Mesenchymal stem cell (in vitro differentiated cells and primary cell): Measurements from ENCODE around the gene IPPK.
A peak's percentile ranks its signal among the peaks of the same experiment; 100 is the strongest.

Experiments
- DNase-seq: peaks from one replicate; pipeline ENCODE4 v3.0.0-alpha.2; 2013
- H2AFZ ChIP-seq: one replicate; pipeline ENCODE4 v1.6.1; 2013; ENCODE audit warnings: low read depth, mild to moderate bottlenecking, control low read depth, inconsistent platforms, low read length, moderate library complexity
- H2AK5ac ChIP-seq: 2 replicates; pipeline ENCODE4 v1.6.1; 2013; ENCODE audit warnings: low read length, moderate library complexity, mild to moderate bottlenecking, inconsistent platforms; ENCODE audit not compliant: severe bottlenecking
- H2BK120ac ChIP-seq: one replicate; pipeline ENCODE4 v1.6.1; 2013; ENCODE audit warnings: low read depth, mild to moderate bottlenecking, inconsistent platforms, low read length, moderate library complexity
- H2BK12ac ChIP-seq, 2 experiments: one replicate each; pipeline ENCODE4 v1.6.1; 2013; ENCODE audit warnings: inconsistent platforms in 2 of 2, low read length in 2 of 2, mild to moderate bottlenecking in 2 of 2, moderate library complexity in 2 of 2, control low read depth in 1 of 2
- H2BK15ac ChIP-seq: one replicate; pipeline ENCODE4 v1.6.1; 2013; ENCODE audit warnings: mild to moderate bottlenecking, low read depth, inconsistent platforms; ENCODE audit not compliant: poor library complexity, severe bottlenecking
- H2BK5ac ChIP-seq: 2 replicates; pipeline ENCODE4 v1.6.1; 2013; ENCODE audit warnings: low read depth, mild to moderate bottlenecking, low read length, control low read depth, inconsistent platforms; ENCODE audit not compliant: poor library complexity, severe bottlenecking
- H3K14ac ChIP-seq, 2 experiments: one replicate each; pipeline ENCODE4 v1.6.1; 2013; ENCODE audit warnings: inconsistent platforms in 2 of 2, low read length in 2 of 2, control low read depth in 1 of 2, mild to moderate bottlenecking in 1 of 2, moderate library complexity in 1 of 2
- H3K18ac ChIP-seq, 2 experiments: one replicate each; pipeline ENCODE4 v1.6.1; 2013; ENCODE audit warnings: inconsistent platforms in 2 of 2, low read length in 2 of 2, control low read depth in 1 of 2, low read depth in 1 of 2, mild to moderate bottlenecking in 1 of 2
- H3K23ac ChIP-seq, 2 experiments: one replicate each; pipeline ENCODE4 v1.6.1; 2013; ENCODE audit warnings: inconsistent platforms in 2 of 2, low read length in 2 of 2, mild to moderate bottlenecking in 2 of 2, moderate library complexity in 2 of 2, control low read depth in 1 of 2
- H3K27ac ChIP-seq: 2 replicates; pipeline ENCODE4 v1.5.1; 2013; ENCODE audit warnings: mild to moderate bottlenecking, moderate library complexity, low read length, control low read depth, inconsistent platforms; ENCODE audit not compliant: poor library complexity, severe bottlenecking
- H3K27me3 ChIP-seq, 2 experiments: 2 replicates each; pipeline versions ENCODE4 v1.6.1 to v1.7.0; 2013; ENCODE audit warnings: low read length in 2 of 2, mild to moderate bottlenecking in 2 of 2, moderate library complexity in 2 of 2, control low read depth in 1 of 2, inconsistent platforms in 1 of 2; ENCODE audit not compliant: control insufficient read depth in 1 of 2, insufficient read depth in 1 of 2
- H3K36me3 ChIP-seq, 2 experiments: 2 replicates each; pipeline versions ENCODE4 v1.6.1 to v1.7.0; 2013; ENCODE audit warnings: low read length in 2 of 2, control low read depth in 1 of 2, inconsistent platforms in 1 of 2, low read depth in 1 of 2, mild to moderate bottlenecking in 1 of 2; ENCODE audit not compliant: insufficient read depth in 2 of 2, control insufficient read depth in 1 of 2
- H3K4ac ChIP-seq, 2 experiments: one replicate each; pipeline ENCODE4 v1.6.1; 2013; ENCODE audit warnings: inconsistent platforms in 2 of 2, low read length in 2 of 2, mild to moderate bottlenecking in 2 of 2, moderate library complexity in 2 of 2, control low read depth in 1 of 2, low read depth in 1 of 2
- H3K4me1 ChIP-seq: 2 replicates; pipeline ENCODE4 v1.6.1; 2013; ENCODE audit warnings: low read depth, low read length, control low read depth; ENCODE audit not compliant: control insufficient read depth, insufficient read depth
- H3K4me2 ChIP-seq: 2 replicates; pipeline ENCODE4 v1.6.1; 2013; ENCODE audit warnings: low read length, mild to moderate bottlenecking, inconsistent platforms; ENCODE audit not compliant: poor library complexity, severe bottlenecking
- H3K4me3 ChIP-seq, 2 experiments: 2 replicates each; pipeline versions ENCODE4 v1.5.1 to v1.7.0; 2013; ENCODE audit warnings: low read length in 2 of 2, mild to moderate bottlenecking in 2 of 2, control low read depth in 1 of 2, low read depth in 1 of 2; ENCODE audit not compliant: insufficient read depth in 1 of 2
- H3K79me1 ChIP-seq: replicated peaks from 2 replicates; pipeline ENCODE4 v1.6.1; 2013; ENCODE audit warnings: mild to moderate bottlenecking, control low read depth, low read length, inconsistent platforms; ENCODE audit not compliant: poor library complexity, severe bottlenecking
- H3K9ac ChIP-seq: 2 replicates; pipeline ENCODE4 v1.7.0; 2013; ENCODE audit warnings: mild to moderate bottlenecking, low read length, moderate library complexity
- H3K9me3 ChIP-seq: 2 replicates; pipeline ENCODE4 v1.7.0; 2013; ENCODE audit warnings: mild to moderate bottlenecking, low read length; ENCODE audit not compliant: control insufficient read depth
- H4K8ac ChIP-seq: one replicate; pipeline ENCODE4 v1.6.1; 2013; ENCODE audit warnings: inconsistent platforms, mild to moderate bottlenecking, low read length, moderate library complexity
- H4K91ac ChIP-seq: one replicate; pipeline ENCODE4 v1.6.1; 2013; ENCODE audit warnings: mild to moderate bottlenecking, low read length, inconsistent platforms
- WGBS: methylation state at CpG from one replicate; pipeline ENCODE4 v1.1.7; 2013; ENCODE audit warnings: mixed read lengths; 5-methylcytosine and 5-hydroxymethylcytosine counted together

Gene IPPK

GRCh38 chr9:92603990-92604389, 65.9 kb downstream of the IPPK start:
- Histone ChIP-seq H3K27ac (no peak overlapping the region), H2AFZ (no peak overlapping the region), H2BK5ac (no peak overlapping the region), H3K4me3 (no peak overlapping the region), H3K79me1 (no peaks in the 10 kb centered on the region), H4K8ac (no peak overlapping the region), H3K27me3 (no peaks in the 10 kb centered on the region), H2BK15ac (no peak overlapping the region), H3K4ac (no peak overlapping the region), H3K9ac (no peak overlapping the region), H4K91ac (no peak overlapping the region), H3K9me3 (no peaks in the 10 kb centered on the region), H3K18ac (no peak overlapping the region), H3K14ac (no peak overlapping the region), H3K4me1 (peaks cover 9% of the 10 kb centered on the region), H3K23ac (no peak overlapping the region), H3K36me3 (peaks cover 0 to 3% of the 10 kb centered on the region in 2 experiments), H2AK5ac (no peak overlapping the region), H2BK12ac (no peak overlapping the region), H3K4me2 (no peak overlapping the region), H2BK120ac (no peak overlapping the region)
- DNase-seq: no peak
- WGBS: 96% methylated on average over 3 of the region's 5 CpGs

- H3K79me1 ChIP-seq: no peaks in the 10 kb centered on the region
- H2BK15ac ChIP-seq: no peak overlapping the region
- no peak overlapping the region for H3K27ac ChIP-seq
- WGBS: 98% methylated on average over 5 of the region's 5 CpGs
- no peak for DNase-seq
- peaks cover 9% of the 10 kb centered on the region for H3K4me1 ChIP-seq
- H3K27me3 ChIP-seq: no peaks in the 10 kb centered on the region
- no peaks in the 10 kb centered on the region for H3K9me3 ChIP-seq
- peak overlapping the region; percentile 7 for H4K8ac ChIP-seq
- H3K4me3 ChIP-seq: no peak overlapping the region
- H3K23ac ChIP-seq: no peak overlapping the region
- no peak overlapping the region for H3K14ac ChIP-seq
- H3K18ac ChIP-seq: no peak overlapping the region
- no peak overlapping the region for H2BK12ac ChIP-seq
- H3K4me2 ChIP-seq: no peak overlapping the region
- H3K9ac ChIP-seq: no peak overlapping the region
- H2AFZ ChIP-seq: no peak overlapping the region
- H2BK5ac ChIP-seq: no peak overlapping the region
- no peak overlapping the region for H2AK5ac ChIP-seq
- no peak overlapping the region for H4K91ac ChIP-seq
- no peak overlapping the region for H2BK120ac ChIP-seq
- peaks cover 0 to 3% of the 10 kb centered on the region in 2 experiments for H3K36me3 ChIP-seq
- no peak overlapping the region for H3K4ac ChIP-seq
Observed at GRCh38 chr9:92603100-92603499, 66.8 kb downstream of the IPPK start.

DNA sequence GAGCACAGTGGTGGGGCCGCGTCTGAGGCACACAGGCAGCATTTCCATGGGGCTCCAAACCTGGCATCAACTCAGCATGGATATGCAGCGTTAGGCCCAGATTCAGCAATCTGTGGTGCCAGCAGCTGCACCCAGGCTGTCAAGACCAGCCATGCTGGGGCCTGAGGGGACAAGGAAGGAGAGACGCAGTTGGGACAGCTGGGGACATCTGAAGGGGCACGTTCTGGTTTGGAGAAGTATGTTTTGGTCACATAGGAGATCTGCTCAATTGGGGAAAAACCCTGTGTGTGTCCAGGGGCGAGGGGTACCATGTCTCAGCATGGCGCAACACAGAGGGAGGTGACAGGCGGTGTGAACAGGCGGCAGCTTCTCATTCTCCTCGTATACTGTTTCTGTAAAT, 67.5 kb downstream of the IPPK start:
- Histone ChIP-seq H4K91ac (no peak overlapping the region), H2BK15ac (no peak overlapping the region), H2AK5ac (no peak overlapping the region), H3K79me1 (no peaks in the 10 kb centered on the region), H3K36me3 (peaks cover 0 to 3% of the 10 kb centered on the region in 2 experiments), H3K4me1 (peaks cover 6% of the 10 kb centered on the region), H3K27me3 (no peaks in the 10 kb centered on the region), H3K4ac (no peak overlapping the region), H3K14ac (no peak overlapping the region), H2BK12ac (peak overlapping the region; percentile 59), H3K18ac (no peak overlapping the region), H2BK5ac (no peak overlapping the region), H3K4me3 (no peak overlapping the region), H3K9me3 (no peaks in the 10 kb centered on the region), H4K8ac (no peak overlapping the region), H3K4me2 (no peak overlapping the region), H3K9ac (no peak overlapping the region), H2BK120ac (no peak overlapping the region), H2AFZ (no peak overlapping the region), H3K27ac (no peak overlapping the region), H3K23ac (no peak overlapping the region)
- no peak for DNase-seq
- 97% methylated on average over 10 of the region's 10 CpGs for WGBS

GRCh38 chr9:92601451-92601850, 68.5 kb downstream of the IPPK start:
- Histone ChIP-seq H4K91ac (no peak overlapping the region), H2AK5ac (peak overlapping the region; percentile 3), H3K4me2 (no peak overlapping the region), H3K36me3 (peaks cover 0 to 3% of the 10 kb centered on the region in 2 experiments), H2BK15ac (no peak overlapping the region), H3K4ac (peak overlapping the region in 1 of 2 experiments; percentile 76), H3K9me3 (no peaks in the 10 kb centered on the region), H3K79me1 (no peaks in the 10 kb centered on the region), H3K18ac (peak overlapping the region in 1 of 2 experiments; percentile 64), H3K4me1 (peaks cover 6% of the 10 kb centered on the region), H3K23ac (no peak overlapping the region), H3K27me3 (no peaks in the 10 kb centered on the region), H3K4me3 (no peak overlapping the region), H2BK12ac (peak overlapping the region in 1 of 2 experiments; percentile 70), H4K8ac (no peak overlapping the region), H3K27ac (no peak overlapping the region), H3K9ac (peak overlapping the region; percentile 82), H3K14ac (peak overlapping the region in 1 of 2 experiments; percentile 66), H2AFZ (no peak overlapping the region), H2BK5ac (no peak overlapping the region), H2BK120ac (no peak overlapping the region)
- no peak for DNase-seq
- 89% methylated on average over 12 of the region's 12 CpGs for WGBS
